OCI-LY1 (cell line): ENCODE results near the gene SMG9.

ENCODE experiments used
- H2AFZ ChIP-seq: fragments of 200-600 bp; sonication (generic), shearing (Covaris generic); 2 replicates; pipeline ENCODE4 v1.6.0; 2014; ENCODE audit warnings: antibody characterized with exemption, mild to moderate bottlenecking, low read length
- H3F3A ChIP-seq: fragments of 200-600 bp; sonication (generic), shearing (Covaris generic); 2 replicates; pipeline ENCODE4 v1.6.0; 2014; ENCODE audit warnings: mild to moderate bottlenecking, antibody characterized with exemption, low read length, moderate library complexity; ENCODE audit not compliant: insufficient read depth
- H3K27ac ChIP-seq: fragments of 200-600 bp; sonication (generic); 2 replicates; pipeline ENCODE4 v1.5.1; 2014; ENCODE audit warnings: low read length, mixed run types, mild to moderate bottlenecking, low read depth; ENCODE audit not compliant: poor library complexity, severe bottlenecking
- H3K27me3 ChIP-seq: fragments of 200-600 bp; sonication (generic); 2 replicates; pipeline ENCODE4 v1.6.0; 2014; ENCODE audit warnings: antibody characterized with exemption, mild to moderate bottlenecking, low read length, moderate library complexity; ENCODE audit not compliant: insufficient read depth
- H3K36me3 ChIP-seq: fragments of 200-600 bp; sonication (generic); 2 replicates; pipeline ENCODE4 v1.6.1; 2014; ENCODE audit warnings: mild to moderate bottlenecking, antibody characterized with exemption, low read length, moderate library complexity, mixed read lengths; ENCODE audit not compliant: insufficient read depth
- H3K4me1 ChIP-seq: fragments of 200-600 bp; sonication (generic); 2 replicates; pipeline ENCODE4 v1.5.1; 2014; ENCODE audit warnings: mild to moderate bottlenecking, low read length, moderate library complexity; ENCODE audit not compliant: insufficient read depth, severe bottlenecking
- H3K4me2 ChIP-seq: fragments of 200-600 bp; sonication (generic), shearing (Covaris generic); 2 replicates; pipeline ENCODE4 v1.6.1; 2014; ENCODE audit warnings: low read length
- H3K4me3 ChIP-seq: fragments of 200-600 bp; sonication (generic); 2 replicates; pipeline ENCODE4 v1.5.1; 2014; ENCODE audit warnings: low read length, low read depth, mild to moderate bottlenecking, mixed read lengths; ENCODE audit not compliant: poor library complexity, severe bottlenecking
- H3K79me2 ChIP-seq: fragments of 200-600 bp; shearing (Covaris generic); 2 replicates; pipeline ENCODE4 v1.6.1; 2016; ENCODE audit warnings: mixed run types, low read length, mixed read lengths; ENCODE audit not compliant: insufficient read depth
- H3K9ac ChIP-seq: fragments of 200-600 bp; sonication (generic), shearing (Covaris generic); 2 replicates; pipeline ENCODE4 v1.6.1; 2014; ENCODE audit warnings: mild to moderate bottlenecking, low read length, mixed read lengths
- H3K9me2 ChIP-seq: fragments of 200-600 bp; sonication (generic), shearing (Covaris generic); 2 replicates; pipeline ENCODE4 v1.6.1; 2014; ENCODE audit warnings: low read depth, mild to moderate bottlenecking, low read length, mixed read lengths
- H3K9me3 ChIP-seq: fragments of 200-600 bp; shearing (Covaris generic); 2 replicates; pipeline ENCODE4 v1.6.1; 2014; ENCODE audit warnings: low read length, mixed read lengths
- H4K20me1 ChIP-seq: fragments of 200-600 bp; sonication (generic), shearing (Covaris generic); 2 replicates; pipeline ENCODE4 v1.6.0; 2016; ENCODE audit warnings: mild to moderate bottlenecking, low read length; ENCODE audit not compliant: insufficient read depth
- CTCF ChIP-seq: fragments of 200-600 bp; sonication (generic), shearing (Covaris generic); IDR thresholded peaks from 2 replicates; pipeline ENCODE4 v1.5.1; 2017; ENCODE audit warnings: mild to moderate bottlenecking, antibody characterized with exemption, low read length, moderate library complexity, mixed read lengths
- EZH2 ChIP-seq: fragments of 200-600 bp; sonication (generic), shearing (Covaris generic); IDR thresholded peaks from 2 replicates; pipeline ENCODE4 v1.8.0; 2017; ENCODE audit warnings: borderline replicate concordance, mixed run types, mild to moderate bottlenecking, antibody characterized with exemption, low read length, moderate library complexity, mixed read lengths

The SMG9 gene

GRCh38 chr19:43743059-43743458 lies 11.7 kb downstream of the SMG9 start:
- H3K79me2 ChIP-seq: no peaks in the 10 kb centered on the region
- no peak overlapping the region for H3K4me3 ChIP-seq
- no peak overlapping the region for H3K27ac ChIP-seq
- H3K4me2 ChIP-seq: no peak overlapping the region
- TF ChIP-seq CTCF (no peak), EZH2 (no peak)
- no peaks in the 10 kb centered on the region for H3K27me3 ChIP-seq
- H4K20me1 ChIP-seq: no peaks in the 10 kb centered on the region
- H3K4me1 ChIP-seq: peaks cover 5% of the 10 kb centered on the region
- H2AFZ ChIP-seq: no peak overlapping the region
- no peaks in the 10 kb centered on the region for H3K9me3 ChIP-seq
- no peaks in the 10 kb centered on the region for H3F3A ChIP-seq
- H3K9ac ChIP-seq: no peak overlapping the region
- peaks cover 94% of the 10 kb centered on the region for H3K36me3 ChIP-seq
- no peaks in the 10 kb centered on the region for H3K9me2 ChIP-seq

GRCh38 chr19:43741075-43741825 lies 13.5 kb downstream of the SMG9 start:
- H3K27me3 ChIP-seq: no peaks in the 10 kb centered on the region
- no peaks in the 10 kb centered on the region for H3K4me1 ChIP-seq
- peaks cover 91% of the 10 kb centered on the region for H3K36me3 ChIP-seq
- no peak overlapping the region for H3K4me3 ChIP-seq
- no peaks in the 10 kb centered on the region for H4K20me1 ChIP-seq
- no peak overlapping the region for H2AFZ ChIP-seq
- H3K27ac ChIP-seq: no peak overlapping the region
- H3K9ac ChIP-seq: no peak overlapping the region
- no peak overlapping the region for H3K4me2 ChIP-seq
- no peak for TF ChIP-seq EZH2
- no peak for TF ChIP-seq CTCF
- H3F3A ChIP-seq: no peaks in the 10 kb centered on the region
- no peaks in the 10 kb centered on the region for H3K9me2 ChIP-seq
- no peaks in the 10 kb centered on the region for H3K9me3 ChIP-seq
- no peaks in the 10 kb centered on the region for H3K79me2 ChIP-seq

- no peak for TF ChIP-seq EZH2
- no peak for TF ChIP-seq CTCF
- H4K20me1 ChIP-seq: no peaks in the 10 kb centered on the region
- H3K9ac ChIP-seq: no peak overlapping the region
- H3K79me2 ChIP-seq: no peaks in the 10 kb centered on the region
- H3K27me3 ChIP-seq: no peaks in the 10 kb centered on the region
- H3K4me3 ChIP-seq: no peak overlapping the region
- no peaks in the 10 kb centered on the region for H3K9me3 ChIP-seq
- no peak overlapping the region for H3K27ac ChIP-seq
- peaks cover 93% of the 10 kb centered on the region for H3K36me3 ChIP-seq
- H2AFZ ChIP-seq: no peak overlapping the region
- H3K9me2 ChIP-seq: no peaks in the 10 kb centered on the region
- no peaks in the 10 kb centered on the region for H3F3A ChIP-seq
- no peaks in the 10 kb centered on the region for H3K4me1 ChIP-seq
- no peak overlapping the region for H3K4me2 ChIP-seq
These were observed 15.1 kb downstream of the SMG9 start for GRCh38 chr19:43739439-43740235.
